ELF-1 (cell line): ENCODE measurements around the gene SLC4A1.
"Not testable (repeated sequence)": the region's sequence is repeated elsewhere in the genome, so short reads cannot be mapped to it uniquely, and the experiment has no call there.

Experiments
- DNase-seq: peaks from one replicate; pipeline ENCODE4 v3.0.0-alpha.2; 2016; ENCODE audit warnings: low read depth, low spot score

The SLC4A1 gene

DNA sequence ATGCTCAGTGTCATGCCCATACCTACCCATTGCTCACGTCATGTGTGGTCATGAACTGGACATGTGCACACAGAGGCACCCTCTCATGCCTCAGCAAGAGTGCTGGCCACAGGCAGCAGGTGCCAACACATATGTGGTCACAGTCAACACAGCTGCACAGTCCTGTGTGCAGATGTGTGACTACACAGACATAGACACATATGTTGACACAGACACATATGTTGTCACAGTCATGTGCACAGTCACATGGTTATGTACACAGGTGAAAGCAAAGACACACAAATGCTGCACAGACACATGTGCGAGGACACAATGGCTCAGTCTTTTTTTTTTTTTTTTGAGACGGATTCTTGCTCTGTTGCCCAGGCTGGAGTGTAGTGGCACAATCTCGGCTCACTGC lies 11.3 kb downstream of the SLC4A1 start:
- DNase-seq = no peak

DNA sequence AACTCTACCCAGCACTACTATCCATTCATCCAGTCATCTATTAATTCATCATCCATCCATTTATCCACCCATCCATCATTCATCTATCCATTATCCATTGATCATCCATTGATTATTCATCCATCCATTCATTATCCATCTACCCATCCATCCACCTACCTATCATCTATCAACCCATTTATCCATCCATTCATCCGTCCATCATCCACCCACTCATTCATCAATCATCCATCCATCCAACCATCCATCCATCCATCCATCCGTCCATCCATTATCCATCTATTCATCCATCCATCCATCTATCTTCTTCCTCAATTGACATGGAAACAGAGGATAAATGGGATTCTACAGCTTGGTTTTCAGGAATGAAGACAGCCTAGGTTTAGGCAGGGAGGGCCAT lies 12.0 kb downstream of the SLC4A1 start:
- no peak for DNase-seq

GRCh38 chr17:44254361-44255095 lies 13.4 kb downstream of the SLC4A1 start:
- no peak for DNase-seq

DNA sequence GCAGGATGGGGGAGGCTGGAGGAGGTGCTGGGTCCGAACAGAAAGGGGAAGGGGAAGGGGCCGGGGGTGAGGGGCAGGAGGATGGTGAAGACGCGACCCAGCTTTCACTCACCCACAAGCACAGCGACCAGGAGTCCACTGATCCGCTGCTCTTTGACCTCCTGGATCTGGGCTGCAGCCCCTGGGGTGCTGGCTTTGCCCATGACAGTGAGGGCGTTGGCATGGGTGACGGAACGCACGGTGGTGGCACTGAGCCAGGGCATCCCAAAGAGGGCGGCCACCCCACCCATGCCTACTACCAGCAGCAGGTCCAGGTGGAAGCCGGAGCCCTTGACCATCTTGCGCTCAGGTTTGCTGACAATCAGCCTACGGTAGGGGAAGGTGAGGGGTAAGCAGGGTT lies 14.9 kb downstream of the SLC4A1 start:
- DNase-seq = no peak

DNA sequence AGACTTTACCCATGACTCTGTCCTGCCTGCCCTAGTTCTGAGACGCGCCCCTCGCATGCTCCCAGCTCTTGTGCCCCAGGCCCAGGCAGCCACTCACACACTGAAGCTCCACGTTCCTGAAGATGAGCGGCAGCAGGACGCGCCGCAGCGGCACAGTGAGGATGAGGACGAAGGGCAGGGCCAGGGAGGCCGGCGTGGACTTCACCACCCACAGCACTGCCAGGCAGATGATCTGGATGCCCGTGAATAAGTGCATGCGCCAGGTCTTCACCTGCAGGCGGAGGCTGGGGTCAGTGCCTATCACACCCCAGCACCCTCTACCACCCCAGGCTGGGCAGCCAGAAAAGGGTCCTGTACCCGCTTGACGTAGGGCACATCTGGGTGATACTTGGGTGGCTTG lies 16.9 kb downstream of the SLC4A1 start:
- no peak for DNase-seq

- DNase-seq = no peak
Observed at GRCh38 chr17:44249501-44250246, 18.3 kb downstream of the SLC4A1 start.

- no peak for DNase-seq
Observed at GRCh38 chr17:44247876-44248736, 19.8 kb downstream of the SLC4A1 start.

GRCh38 chr17:44247440-44247841 lies 20.5 kb downstream of the SLC4A1 start:
- no peak for DNase-seq

DNA sequence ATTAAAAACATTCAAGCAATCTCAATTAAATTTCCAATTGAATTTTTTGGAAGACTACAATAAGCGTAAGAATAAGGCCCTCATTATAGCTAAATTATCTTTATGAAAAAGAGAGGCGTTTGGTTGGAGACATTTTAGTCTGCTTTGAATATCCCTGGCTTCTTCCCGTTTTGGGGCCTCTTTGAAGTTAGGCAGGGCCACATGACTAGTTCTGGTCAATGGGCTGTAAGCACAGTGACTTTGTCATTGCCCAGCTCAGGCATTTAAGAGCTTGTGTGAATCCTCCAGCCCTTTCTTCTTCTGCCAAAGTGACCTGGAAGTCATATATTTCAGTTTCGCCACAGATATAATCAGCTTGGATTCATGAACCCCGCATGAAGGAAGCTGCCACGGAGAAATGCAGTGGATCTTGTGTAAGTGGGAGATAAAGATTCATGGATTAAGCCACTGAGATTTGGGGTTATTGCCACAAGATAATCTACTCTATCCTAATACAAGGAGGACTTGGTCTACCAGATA lies 26.8 kb downstream of the SLC4A1 start:
- no peak for DNase-seq

- DNase-seq = not testable (repeated sequence)
Observed at GRCh38 chr17:44237886-44238285, 30.0 kb downstream of the SLC4A1 start.

DNA sequence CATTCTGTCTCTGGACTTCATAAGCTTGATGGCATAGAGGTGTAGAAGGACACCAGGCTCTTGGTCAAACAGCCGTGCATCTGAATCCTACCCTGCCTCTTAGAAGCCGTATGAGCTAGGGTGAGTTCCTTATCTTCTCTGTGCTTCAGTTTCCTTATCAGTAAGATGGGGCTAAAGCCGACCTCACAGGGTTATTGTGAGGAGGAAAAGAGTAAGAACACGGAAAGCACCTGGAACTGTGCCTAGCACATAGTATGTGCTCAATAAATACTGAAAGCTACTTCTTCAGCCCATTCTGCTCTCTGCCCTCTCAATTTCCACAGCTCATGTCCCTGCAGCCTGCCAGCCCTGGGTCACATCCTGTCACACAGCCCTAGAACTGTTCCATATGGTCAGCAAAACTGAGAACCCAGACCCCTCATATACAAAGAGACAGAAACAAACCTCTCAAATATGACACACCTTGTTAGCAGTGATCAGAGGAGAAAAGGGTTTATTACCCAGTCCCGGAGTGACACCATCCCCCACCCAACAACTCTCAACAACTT lies 31.4 kb downstream of the SLC4A1 start:
- DNase-seq = no peak

DNA sequence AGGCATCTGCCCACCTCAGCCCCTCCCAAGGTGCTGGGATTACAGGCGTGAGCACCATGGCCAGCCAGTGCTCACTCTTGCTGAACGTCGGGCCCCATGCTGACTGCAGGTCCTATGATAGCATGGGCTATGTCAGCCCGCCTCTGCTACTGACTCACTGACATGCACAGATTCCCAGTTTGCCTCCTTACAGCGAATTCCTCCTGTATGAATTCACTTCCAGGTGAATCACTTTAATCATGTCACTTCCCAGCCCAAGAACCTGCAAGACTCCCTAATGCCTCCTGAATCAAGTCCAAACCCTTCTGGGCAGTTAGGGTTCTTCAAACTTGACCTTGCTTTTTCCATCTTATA lies 32.4 kb downstream of the SLC4A1 start:
- DNase-seq = no peak

GRCh38 chr17:44233582-44233981 lies 34.4 kb downstream of the SLC4A1 start:
- DNase-seq = no peak

DNA sequence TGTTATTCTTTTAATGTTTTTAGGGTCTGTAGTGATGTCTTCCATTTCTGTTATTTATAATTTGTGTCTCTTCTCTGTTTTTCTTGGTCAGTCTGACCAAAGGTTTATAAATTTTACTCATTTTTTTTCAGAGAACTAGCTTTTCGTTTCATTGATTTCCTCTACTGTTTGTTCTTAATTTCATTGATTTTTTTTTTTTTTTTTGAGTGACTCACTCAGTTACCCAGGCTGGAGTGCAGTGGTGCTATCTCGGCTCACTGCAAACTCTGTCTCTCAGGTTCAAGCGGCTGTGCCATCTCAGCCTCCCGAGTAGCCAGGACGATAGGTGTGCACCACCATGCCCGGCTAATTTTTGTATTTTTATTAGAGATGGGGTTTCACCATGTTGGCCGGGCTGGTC lies 35.9 kb downstream of the SLC4A1 start:
- DNase-seq = no peak

GRCh38 chr17:44230140-44230539 lies 37.8 kb downstream of the SLC4A1 start:
- no peak for DNase-seq

GRCh38 chr17:44229090-44229489 lies 38.8 kb downstream of the SLC4A1 start:
- no peak for DNase-seq

DNA sequence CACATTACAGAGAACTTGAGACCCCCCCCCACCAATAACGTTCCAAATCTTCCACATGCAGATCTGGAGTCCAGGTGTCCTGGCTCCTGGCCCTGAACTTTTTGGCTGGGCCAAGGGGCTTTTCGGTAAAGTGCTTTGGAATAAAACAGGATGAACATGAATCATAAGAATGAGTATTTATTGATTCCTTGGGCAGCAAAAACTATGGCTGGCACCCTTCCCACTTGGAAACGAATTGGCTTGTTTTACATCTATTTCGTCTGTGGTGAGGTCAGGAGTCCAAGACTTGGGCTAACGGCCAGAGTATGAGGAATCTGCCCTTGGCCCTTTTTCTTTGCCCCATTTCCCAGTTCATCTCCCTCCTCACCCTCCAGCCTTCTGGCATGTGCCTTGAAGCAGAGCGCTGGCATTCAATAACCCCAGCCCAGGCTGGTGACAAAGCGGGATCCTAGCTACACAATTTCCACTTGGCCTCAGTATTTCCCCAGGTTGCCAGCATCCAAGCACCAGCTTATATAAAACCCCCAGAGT lies 44.3 kb downstream of the SLC4A1 start:
- no peak for DNase-seq

- peak; percentile 76 for DNase-seq
Observed at GRCh38 chr17:44222112-44222869, 45.6 kb downstream of the SLC4A1 start.

DNA sequence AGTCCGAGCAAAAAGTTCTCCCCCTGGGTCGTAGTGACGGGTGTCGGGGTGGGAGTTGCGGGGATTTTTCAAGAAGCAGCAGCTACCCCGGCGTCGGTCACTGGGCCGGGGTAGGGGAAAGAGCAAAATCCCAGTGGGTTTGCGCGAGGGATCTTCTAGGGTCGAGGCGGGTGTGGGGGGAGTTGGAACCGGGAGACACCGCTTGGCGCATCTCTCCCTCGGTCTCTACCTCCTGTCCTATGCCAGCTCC lies 46.1 kb downstream of the SLC4A1 start:
- no peak for DNase-seq

DNA sequence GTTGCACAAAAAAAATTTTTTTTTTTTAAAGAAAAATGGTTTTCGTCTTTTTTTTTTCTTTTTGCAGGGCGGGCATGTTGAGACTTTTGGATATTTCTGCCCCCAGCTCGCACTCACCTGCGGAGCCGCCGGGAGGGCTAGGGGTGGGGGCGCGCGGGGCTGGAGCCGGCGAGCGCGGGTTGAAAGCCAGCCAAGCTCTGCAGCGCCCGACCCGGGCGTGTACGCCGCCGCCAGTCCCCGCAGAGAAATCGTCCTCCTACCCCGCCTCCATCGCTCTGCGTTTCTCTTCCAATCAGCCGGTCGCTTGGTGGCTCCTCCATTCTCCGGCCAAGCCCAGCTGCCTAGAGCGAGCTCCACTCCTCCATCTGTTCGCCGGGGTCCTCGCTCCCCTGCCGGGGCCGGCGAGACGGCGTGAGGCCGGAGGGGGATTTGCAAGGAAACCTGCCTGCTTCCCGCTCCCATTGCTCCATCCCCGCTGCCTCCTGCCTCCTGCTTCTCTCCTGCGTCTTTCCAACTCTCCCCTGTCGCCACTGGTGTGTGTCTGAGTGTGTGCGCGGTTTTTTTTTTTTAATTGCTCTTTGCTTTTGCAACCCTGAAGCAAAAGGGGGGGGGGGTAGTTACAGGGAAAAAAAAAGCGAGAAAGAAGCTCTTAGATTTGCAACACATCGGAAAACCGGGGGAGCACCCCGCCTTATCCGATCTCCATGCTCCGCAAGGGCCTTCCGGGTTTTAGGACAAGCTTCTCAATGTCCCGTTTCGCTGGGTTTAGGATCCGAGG lies 46.7 kb downstream of the SLC4A1 start:
- DNase-seq = peak; percentile 84
